GM23338 (cell line): ENCODE measurements around the gene RPL10.

ENCODE experiments used
- ETS1 ChIP-seq: IDR thresholded peaks from 2 replicates; pipeline ENCODE4 v1.6.1; 2016; ENCODE audit warnings: antibody characterized with exemption
- EZH2 ChIP-seq: fragments of 200-600 bp; sonication (generic); IDR thresholded peaks from one replicate; pipeline ENCODE4 v1.8.0; 2017; ENCODE audit warnings: antibody characterized with exemption, mild to moderate bottlenecking, low read depth; ENCODE audit not compliant: unreplicated experiment
- EZH2phosphoT487 ChIP-seq: fragments of 200-600 bp; sonication (generic); IDR thresholded peaks from one replicate; pipeline ENCODE4 v1.8.1; 2018; ENCODE audit warnings: antibody characterized with exemption; ENCODE audit not compliant: unreplicated experiment
- JUNB ChIP-seq: IDR thresholded peaks from one replicate; pipeline ENCODE4 v1.6.1; 2016; ENCODE audit warnings: antibody characterized with exemption; ENCODE audit not compliant: unreplicated experiment
- POLR2AphosphoS5 ChIP-seq: IDR thresholded peaks from 2 replicates; pipeline ENCODE4 v1.6.1; 2016; ENCODE audit warnings: antibody characterized with exemption, low read depth
- STAT1 ChIP-seq: IDR thresholded peaks from one replicate; pipeline ENCODE4 v1.6.1; 2016; ENCODE audit warnings: antibody characterized with exemption; ENCODE audit not compliant: unreplicated experiment
- ZNF331 ChIP-seq: fragments of 250-450 bp; sonication (Bioruptor Pico); IDR thresholded peaks from 2 replicates; pipeline ENCODE4 v1.5.0; 2020; ENCODE audit warnings: low read depth, mild to moderate bottlenecking, moderate library complexity
- TF ChIP-seq, protein P1 (sequence below): IDR thresholded peaks from one replicate; pipeline ENCODE4 v1.6.1; 2018; ENCODE audit warnings: antibody characterized with exemption; ENCODE audit not compliant: unreplicated experiment
- TF ChIP-seq, protein P2 (sequence below), 2 experiments: fragments of 200-600 bp in 1 of 2; sonication (generic) in 1 of 2; conservative IDR thresholded peaks; 2 replicates each; pipeline versions ENCODE4 v1.5.1 to v1.6.1; 2016 to 2017; ENCODE audit warnings: antibody characterized with exemption in 2 of 2, low read depth in 2 of 2, mild to moderate bottlenecking in 2 of 2, moderate library complexity in 1 of 2
- TF ChIP-seq, protein P3 (sequence below): fragments of 250-450 bp; sonication (Bioruptor Pico); IDR thresholded peaks from 2 replicates; pipeline ENCODE4 v1.5.0; 2020; ENCODE audit warnings: mild to moderate bottlenecking, moderate library complexity

- 0 out of 2 replicates have a peak, but pooled peaks have one; percentile 5 for TF ChIP-seq POLR2AphosphoS5
- TF ChIP-seq, protein P1, sequence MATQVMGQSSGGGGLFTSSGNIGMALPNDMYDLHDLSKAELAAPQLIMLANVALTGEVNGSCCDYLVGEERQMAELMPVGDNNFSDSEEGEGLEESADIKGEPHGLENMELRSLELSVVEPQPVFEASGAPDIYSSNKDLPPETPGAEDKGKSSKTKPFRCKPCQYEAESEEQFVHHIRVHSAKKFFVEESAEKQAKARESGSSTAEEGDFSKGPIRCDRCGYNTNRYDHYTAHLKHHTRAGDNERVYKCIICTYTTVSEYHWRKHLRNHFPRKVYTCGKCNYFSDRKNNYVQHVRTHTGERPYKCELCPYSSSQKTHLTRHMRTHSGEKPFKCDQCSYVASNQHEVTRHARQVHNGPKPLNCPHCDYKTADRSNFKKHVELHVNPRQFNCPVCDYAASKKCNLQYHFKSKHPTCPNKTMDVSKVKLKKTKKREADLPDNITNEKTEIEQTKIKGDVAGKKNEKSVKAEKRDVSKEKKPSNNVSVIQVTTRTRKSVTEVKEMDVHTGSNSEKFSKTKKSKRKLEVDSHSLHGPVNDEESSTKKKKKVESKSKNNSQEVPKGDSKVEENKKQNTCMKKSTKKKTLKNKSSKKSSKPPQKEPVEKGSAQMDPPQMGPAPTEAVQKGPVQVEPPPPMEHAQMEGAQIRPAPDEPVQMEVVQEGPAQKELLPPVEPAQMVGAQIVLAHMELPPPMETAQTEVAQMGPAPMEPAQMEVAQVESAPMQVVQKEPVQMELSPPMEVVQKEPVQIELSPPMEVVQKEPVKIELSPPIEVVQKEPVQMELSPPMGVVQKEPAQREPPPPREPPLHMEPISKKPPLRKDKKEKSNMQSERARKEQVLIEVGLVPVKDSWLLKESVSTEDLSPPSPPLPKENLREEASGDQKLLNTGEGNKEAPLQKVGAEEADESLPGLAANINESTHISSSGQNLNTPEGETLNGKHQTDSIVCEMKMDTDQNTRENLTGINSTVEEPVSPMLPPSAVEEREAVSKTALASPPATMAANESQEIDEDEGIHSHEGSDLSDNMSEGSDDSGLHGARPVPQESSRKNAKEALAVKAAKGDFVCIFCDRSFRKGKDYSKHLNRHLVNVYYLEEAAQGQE, result no peak
- TF ChIP-seq, protein P2, sequence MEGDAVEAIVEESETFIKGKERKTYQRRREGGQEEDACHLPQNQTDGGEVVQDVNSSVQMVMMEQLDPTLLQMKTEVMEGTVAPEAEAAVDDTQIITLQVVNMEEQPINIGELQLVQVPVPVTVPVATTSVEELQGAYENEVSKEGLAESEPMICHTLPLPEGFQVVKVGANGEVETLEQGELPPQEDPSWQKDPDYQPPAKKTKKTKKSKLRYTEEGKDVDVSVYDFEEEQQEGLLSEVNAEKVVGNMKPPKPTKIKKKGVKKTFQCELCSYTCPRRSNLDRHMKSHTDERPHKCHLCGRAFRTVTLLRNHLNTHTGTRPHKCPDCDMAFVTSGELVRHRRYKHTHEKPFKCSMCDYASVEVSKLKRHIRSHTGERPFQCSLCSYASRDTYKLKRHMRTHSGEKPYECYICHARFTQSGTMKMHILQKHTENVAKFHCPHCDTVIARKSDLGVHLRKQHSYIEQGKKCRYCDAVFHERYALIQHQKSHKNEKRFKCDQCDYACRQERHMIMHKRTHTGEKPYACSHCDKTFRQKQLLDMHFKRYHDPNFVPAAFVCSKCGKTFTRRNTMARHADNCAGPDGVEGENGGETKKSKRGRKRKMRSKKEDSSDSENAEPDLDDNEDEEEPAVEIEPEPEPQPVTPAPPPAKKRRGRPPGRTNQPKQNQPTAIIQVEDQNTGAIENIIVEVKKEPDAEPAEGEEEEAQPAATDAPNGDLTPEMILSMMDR (conservative IDR thresholded peaks at IDR 0.05; ENCODE audit: low read depth in 2 of 2), result no peak
- TF ChIP-seq EZH2phosphoT487, result no peak
- TF ChIP-seq JUNB, result no peak
- TF ChIP-seq ZNF331 (CRISPR knock-in tag), result no peak
- TF ChIP-seq EZH2, result no peak
- TF ChIP-seq, protein P3, sequence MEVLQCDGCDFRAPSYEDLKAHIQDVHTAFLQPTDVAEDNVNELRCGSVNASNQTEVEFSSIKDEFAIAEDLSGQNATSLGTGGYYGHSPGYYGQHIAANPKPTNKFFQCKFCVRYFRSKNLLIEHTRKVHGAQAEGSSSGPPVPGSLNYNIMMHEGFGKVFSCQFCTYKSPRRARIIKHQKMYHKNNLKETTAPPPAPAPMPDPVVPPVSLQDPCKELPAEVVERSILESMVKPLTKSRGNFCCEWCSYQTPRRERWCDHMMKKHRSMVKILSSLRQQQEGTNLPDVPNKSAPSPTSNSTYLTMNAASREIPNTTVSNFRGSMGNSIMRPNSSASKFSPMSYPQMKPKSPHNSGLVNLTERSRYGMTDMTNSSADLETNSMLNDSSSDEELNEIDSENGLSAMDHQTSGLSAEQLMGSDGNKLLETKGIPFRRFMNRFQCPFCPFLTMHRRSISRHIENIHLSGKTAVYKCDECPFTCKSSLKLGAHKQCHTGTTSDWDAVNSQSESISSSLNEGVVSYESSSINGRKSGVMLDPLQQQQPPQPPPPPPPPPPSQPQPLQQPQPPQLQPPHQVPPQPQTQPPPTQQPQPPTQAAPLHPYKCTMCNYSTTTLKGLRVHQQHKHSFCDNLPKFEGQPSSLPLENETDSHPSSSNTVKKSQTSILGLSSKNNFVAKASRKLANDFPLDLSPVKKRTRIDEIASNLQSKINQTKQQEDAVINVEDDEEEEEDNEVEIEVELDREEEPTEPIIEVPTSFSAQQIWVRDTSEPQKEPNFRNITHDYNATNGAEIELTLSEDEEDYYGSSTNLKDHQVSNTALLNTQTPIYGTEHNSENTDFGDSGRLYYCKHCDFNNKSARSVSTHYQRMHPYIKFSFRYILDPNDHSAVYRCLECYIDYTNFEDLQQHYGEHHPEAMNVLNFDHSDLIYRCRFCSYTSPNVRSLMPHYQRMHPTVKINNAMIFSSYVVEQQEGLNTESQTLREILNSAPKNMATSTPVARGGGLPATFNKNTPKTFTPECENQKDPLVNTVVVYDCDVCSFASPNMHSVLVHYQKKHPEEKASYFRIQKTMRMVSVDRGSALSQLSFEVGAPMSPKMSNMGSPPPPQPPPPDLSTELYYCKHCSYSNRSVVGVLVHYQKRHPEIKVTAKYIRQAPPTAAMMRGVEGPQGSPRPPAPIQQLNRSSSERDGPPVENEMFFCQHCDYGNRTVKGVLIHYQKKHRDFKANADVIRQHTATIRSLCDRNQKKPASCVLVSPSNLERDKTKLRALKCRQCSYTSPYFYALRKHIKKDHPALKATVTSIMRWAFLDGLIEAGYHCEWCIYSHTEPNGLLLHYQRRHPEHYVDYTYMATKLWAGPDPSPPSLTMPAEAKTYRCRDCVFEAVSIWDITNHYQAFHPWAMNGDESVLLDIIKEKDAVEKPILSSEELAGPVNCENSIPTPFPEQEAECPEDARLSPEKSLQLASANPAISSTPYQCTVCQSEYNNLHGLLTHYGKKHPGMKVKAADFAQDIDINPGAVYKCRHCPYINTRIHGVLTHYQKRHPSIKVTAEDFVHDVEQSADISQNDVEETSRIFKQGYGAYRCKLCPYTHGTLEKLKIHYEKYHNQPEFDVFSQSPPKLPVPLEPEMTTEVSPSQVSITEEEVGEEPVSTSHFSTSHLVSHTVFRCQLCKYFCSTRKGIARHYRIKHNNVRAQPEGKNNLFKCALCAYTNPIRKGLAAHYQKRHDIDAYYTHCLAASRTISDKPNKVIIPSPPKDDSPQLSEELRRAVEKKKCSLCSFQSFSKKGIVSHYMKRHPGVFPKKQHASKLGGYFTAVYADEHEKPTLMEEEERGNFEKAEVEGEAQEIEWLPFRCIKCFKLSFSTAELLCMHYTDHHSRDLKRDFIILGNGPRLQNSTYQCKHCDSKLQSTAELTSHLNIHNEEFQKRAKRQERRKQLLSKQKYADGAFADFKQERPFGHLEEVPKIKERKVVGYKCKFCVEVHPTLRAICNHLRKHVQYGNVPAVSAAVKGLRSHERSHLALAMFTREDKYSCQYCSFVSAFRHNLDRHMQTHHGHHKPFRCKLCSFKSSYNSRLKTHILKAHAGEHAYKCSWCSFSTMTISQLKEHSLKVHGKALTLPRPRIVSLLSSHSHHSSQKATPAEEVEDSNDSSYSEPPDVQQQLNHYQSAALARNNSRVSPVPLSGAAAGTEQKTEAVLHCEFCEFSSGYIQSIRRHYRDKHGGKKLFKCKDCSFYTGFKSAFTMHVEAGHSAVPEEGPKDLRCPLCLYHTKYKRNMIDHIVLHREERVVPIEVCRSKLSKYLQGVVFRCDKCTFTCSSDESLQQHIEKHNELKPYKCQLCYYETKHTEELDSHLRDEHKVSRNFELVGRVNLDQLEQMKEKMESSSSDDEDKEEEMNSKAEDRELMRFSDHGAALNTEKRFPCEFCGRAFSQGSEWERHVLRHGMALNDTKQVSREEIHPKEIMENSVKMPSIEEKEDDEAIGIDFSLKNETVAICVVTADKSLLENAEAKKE (CRISPR knock-in tag), result no peak
- no peak for TF ChIP-seq ETS1
- TF ChIP-seq STAT1, result no peak
Measured at GRCh38 chrX:154358829-154359228, 39.3 kb upstream of the RPL10 start.
